Activated CD8-positive, alpha-beta memory T cell treated with anti-CD3 and anti-CD28 coated beads, Interleukin-2, amount 50 U/mL, for 24 hours (primary cell): ENCODE measurements around the gene TARP.

ENCODE experiments used
- DNase-seq: peaks from one replicate; pipeline ENCODE4 v3.0.0-alpha.2; 2020; ENCODE audit errors: extremely low read depth

TARP gene

GRCh38 chr7:38273286-38273995 is at the start of gene TARP:
Gene TARP (minus strand): TSS chr7:38273636.
- no peak for DNase-seq

DNA sequence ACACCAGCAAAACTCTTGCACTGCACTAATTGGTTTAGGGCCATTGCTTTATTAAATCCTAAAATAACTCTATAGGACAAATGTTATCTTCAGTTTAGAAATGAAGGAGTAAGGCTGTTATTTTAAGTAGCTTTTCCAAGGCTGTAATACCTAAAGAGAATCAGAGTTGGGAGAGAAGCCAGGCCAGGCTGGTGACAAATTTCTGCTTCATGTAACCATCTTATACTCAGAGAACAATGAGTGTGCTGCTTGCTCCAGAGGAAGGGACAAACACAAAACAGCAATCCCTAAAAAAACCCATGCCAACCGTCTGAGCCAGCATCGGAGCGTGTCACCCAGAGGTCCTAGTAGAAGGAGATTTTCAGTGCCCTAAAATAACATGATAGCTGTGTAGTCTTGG is 49.7 kb upstream of the TARP start:
- DNase-seq = no peak

DNA sequence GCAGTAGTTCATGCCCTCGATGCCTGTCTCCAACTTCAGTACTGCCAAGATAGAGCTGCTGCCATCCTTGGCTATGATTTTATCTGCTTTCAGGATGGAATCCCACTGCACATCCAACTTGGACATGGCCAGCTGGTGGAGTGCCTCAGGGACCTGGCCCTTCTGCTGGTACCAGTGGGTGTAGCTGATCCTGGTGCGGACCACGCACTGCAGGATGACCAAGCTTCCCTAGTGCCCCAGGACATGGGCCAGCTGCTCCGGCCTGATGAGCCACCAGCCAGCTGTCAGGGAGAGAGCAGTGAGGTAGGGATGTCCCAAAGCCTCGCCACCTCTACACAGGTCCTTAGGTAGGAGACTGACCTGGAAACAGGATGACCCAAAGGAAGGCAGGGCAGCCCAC is 49.0 kb upstream of the TARP start:
- no peak for DNase-seq

DNA sequence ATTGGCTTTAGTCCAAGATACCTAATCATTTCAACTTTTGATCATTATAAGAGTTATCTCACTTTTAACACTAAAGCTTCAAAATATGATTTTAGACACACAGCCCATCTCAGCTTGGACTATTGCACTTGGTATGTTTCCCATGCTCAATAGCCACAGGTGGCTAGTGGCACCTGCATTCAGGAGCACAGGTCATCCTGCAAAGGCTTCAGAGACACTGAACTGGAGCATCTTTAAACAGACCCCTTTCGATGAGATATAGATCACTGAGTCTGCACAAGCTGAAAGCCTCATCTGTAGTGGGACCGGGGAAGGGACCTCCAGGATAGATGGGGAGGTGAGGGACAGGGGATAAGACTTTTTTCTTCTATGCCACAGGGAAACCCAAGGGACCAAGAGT is 48.5 kb upstream of the TARP start:
- DNase-seq = no peak

DNA sequence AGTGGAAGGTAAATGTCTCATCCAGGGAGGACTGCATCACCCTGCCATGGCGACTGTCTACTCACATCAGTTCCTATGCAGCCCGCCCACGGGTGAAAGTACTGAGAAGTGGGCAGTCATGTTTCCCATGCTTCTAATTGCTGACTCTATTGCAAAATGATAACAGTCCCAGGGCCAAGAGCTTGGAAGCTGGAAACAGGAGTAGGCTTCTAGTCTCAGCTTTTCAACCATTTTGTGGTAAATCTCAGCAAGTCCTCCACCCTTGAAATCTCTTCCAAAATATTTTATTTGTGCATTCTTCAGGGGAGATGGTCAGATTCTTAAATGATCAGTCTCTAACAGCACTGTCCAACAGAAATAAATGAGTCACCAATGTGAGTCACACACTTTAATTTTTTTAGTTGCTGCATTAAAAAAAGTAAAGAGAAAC is 48.1 kb upstream of the TARP start:
- DNase-seq = no peak

DNA sequence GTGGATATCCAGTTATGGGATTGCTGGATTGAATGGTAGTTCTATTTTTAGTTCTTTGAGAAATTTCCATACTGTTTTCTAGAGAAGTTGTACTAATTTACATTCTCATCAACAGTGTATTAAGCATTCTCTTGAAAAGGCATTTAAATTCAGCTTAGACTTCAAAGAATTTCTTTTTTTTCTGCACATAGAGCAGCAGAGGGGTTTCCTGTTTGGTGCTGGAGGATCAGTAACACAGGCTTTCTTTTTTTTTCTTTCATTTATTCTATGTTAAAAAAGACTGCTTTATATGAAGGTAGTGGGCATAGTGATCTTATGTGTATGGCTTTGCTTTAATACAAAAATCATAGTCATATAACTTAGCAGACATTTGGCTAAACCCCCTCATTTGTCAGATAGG is 47.6 kb upstream of the TARP start:
- DNase-seq = no peak

DNA sequence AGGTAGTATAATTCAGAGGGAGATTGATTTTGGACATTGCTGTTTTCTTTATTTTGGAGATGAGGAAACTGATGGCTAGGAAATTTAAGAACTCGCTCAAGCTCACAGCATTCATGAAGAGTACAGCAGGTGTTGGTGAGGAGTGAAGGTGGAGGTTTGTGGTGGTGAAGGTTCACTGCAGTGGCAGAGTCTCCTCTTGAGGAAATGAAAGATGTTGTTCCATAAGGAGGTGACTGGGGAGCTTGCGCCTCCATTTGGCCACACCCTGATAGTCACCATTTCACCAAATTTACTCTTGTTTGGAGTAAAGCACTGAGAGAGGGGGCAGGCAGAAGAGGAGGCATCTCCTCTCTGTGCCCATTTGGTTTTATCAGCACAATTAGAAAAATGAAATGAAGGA is 46.4 kb upstream of the TARP start:
- DNase-seq = no peak

GRCh38 chr7:38318803-38319416 is 45.5 kb upstream of the TARP start:
- DNase-seq = no peak

GRCh38 chr7:38318241-38318640 is 44.8 kb upstream of the TARP start:
- no peak for DNase-seq

DNA sequence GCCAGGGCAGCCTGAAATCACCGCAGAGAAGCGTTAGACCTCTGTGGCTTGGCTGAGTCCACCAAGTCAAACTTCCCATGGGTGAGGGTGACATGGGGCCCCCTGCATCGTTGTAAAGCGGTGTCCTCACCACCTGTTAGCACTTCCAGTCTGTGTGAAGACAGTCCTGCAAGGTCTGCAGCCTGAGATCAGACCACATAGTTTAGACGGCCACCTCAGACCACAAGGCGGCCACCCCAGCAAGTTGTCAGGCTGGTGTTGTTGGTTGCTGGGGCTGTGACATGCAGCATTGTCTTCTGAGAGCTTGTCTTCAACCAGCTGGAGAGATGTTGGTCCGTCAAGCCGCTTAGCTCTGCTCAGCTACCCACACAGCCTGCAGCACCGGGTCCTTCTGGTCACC is 44.1 kb upstream of the TARP start:
- no peak for DNase-seq

DNA sequence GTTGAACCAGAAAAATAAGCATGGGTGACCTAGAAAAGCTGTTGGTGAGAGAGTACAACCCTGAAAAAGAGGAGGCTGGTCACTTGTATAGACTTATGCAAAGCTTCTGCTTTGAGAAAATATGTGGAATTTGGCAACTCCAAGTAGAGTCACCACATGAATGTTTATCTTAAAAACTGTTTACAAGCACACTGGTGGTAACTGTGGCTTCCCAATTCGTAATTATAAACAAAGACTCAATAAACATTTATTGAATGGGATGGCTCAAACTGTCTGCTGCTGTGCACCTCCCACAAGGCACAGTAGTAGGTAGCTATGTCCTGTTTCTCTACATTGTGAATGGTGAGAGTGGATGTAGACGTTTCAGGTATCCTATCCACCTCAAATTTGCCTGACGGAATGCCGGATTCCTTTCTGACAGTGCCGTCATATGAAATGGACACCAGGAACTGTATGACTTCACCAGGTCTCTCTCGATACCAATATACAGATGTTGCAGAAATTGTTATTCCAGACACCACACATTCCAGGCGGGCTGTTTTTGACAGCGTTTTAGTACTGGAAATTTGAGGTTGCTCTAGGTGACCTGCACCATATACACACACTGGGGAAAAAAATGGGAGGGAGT is 43.4 kb upstream of the TARP start:
- DNase-seq = no peak

DNA sequence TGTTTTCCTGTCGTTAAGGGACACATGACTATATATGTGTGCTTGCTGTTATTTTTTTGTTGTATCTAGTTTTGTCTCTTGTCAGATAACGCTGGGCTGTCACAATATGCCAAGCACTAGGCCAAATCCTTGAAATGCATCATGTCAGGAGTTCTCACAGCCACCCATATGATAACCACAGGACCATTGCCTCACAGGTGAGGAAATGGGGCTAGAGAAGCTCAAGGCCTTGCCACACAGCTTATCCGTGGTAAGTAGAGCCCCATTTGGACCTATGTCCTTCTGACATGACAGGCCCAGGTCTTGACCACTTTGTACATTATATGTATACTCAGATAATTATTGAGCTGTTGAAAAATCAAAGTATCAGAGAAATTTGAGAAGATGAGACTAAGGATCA is 42.0 kb upstream of the TARP start:
- DNase-seq = no peak

- DNase-seq = no peak
These were observed 39.4 kb upstream of the TARP start for GRCh38 chr7:38312821-38313220.

DNA sequence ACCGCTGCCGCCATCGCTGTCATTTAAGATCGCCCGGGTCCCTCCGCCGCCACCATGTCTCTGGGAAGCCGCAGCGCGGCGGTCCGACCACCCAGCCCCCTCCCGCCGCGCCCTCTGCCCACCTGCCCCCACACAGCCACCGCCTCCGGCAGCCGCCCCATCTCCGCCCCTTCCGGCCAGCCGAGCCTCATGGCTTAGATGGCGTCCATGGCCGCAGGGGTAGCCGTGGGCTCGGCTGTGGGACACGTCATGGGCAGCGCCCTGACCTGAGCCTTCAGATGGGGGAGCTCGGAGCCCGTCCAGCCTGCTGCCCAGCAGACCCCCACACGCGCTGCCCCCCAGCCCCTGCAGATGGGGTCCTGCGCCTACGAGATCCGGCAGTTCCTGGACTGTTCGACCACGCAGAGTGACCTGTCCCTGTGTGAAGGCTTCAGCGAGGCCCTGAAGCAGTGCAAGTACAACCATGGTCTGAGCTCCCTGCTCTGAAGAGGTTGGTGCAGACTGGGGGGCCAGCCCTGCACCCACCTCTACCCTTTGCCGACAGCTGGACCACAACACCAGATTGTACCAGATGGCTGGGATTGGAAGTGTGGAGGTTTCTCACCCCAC is 38.0 kb upstream of the TARP start:
- no peak for DNase-seq

DNA sequence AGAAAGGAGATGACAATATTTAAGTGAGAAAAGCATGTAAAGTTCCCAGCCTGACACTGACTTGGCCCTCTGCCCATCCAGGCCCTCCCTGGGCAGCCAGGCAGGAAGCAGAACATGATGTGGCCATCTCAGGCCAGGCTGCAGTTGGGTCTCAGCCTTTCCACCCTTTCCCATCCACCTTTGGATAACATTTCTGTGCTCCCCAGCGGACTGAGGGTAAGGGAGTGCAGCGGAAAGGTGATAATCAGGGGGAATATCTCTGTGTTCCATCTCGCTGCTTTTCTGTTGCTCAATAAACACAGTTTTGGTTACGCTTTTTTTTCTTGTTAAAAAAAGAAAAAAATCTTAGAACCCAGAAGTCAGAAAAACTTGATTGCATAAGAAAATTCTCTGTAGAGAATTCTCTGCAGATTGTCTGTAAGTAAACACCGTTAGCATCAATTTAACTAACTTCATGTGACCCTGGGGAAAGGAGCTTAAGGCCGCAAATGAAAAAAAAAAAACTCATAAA is 37.2 kb upstream of the TARP start:
- DNase-seq = no peak

DNA sequence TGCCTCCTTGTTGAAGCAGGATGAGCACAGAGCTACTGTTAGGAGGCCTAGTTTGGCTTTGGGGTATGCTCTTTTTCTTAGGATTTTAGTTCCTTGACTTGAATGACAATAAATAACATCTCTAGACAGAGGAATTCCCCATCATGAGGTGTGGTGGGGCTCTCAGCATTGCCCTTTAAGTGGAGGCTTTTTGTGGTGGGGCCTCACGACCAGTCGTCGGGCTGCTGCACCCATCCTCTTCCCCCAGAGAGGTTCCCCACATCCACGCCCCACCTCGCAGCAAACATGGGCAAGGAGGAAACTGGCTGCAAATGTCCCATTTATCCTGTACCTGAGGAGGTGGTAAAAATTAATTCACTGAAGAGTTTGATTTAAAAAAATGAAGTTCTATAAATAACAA is 36.1 kb upstream of the TARP start:
- DNase-seq = no peak

- DNase-seq = no peak
These were observed 34.7 kb upstream of the TARP start for GRCh38 chr7:38308140-38308539.

- no peak for DNase-seq
These were observed 34.2 kb upstream of the TARP start for GRCh38 chr7:38307640-38308039.

GRCh38 chr7:38306914-38307313 is 33.5 kb upstream of the TARP start:
- DNase-seq = no peak

GRCh38 chr7:38306171-38306570 is 32.7 kb upstream of the TARP start:
- DNase-seq = no peak

GRCh38 chr7:38303866-38304265 is 30.4 kb upstream of the TARP start:
- DNase-seq = no peak

DNA sequence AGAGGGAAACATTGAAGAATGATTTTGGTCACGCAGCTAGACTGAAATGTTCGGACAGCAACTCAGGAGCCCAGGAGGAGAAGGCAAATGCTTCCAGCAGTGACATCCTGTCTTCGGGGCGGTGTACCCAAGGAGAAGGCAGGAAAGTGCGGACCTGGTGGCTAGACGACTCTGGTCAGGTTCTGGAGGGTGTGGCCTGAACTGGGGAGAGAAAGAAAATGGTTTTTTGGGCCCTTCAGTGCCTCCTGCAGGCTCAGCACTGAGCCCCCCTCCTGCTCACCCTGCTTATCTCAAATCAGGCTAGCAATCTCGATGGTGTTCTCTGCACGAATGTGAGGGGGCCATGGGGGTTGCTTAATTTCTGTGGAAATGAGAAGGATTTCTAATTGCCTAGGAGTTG is 26.7 kb upstream of the TARP start:
- DNase-seq = no peak
